Measurements from ENCODE around the gene B4GALT2. TPM values are rescaled to one million over a fixed set of nuclear protein-coding genes. Genes with fewer than 3 reads are reported as not detected.

The B4GALT2 gene
- total RNA-seq, 2 donors from 2014 or later, result 12.8 to 48.6 TPM

DNA sequence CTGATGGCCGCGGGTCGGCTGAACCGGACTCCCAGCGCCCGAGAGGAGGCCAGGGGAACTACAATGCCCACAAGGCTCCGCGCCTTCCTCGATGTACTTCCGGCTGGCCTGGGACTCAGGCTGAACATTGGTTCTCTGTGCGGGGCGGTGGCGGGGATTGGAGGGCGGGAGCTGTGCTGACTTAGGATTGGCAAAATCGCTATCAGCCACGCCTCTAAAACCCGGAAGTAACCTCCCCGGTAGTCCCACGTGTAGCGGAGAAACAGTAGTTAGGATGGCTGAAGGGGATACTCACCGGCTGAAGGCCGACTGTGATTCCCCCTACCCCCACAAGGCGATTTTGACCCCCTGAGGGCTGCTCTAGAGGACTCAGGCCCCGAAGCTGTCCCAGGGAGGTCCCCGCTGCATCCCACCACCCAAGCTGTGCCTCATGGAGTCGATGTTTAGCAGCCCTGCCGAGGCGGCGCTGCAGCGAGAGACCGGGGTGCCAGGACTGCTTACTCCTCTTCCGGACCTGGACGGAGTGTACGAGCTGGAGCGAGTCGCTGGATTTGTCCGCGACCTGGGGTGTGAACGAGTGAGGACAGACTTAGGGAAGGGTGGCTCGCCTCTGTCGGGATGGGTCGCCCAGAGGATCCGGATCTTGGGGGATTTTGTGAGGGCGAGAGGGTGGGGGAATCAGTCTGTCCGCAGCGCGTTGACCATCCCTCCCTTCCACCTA is 9.1 kb upstream of the B4GALT2 start, which contains the start of gene DPH2:
Gene DPH2, plus strand, starts transcription at position 265 of the 721 bp plus-strand sequence. Its CDS starts 166 bp downstream, at position 431.
- no peaks in the 10 kb centered on the region for H3K9me3 Mint-ChIP-seq
- H3K4me3 Mint-ChIP-seq, result peak within 1 kb of the TSS; percentile 94
- peak; percentile 93 to 96 for ATAC-seq
- H3K4me1 Mint-ChIP-seq (ENCODE audit: low read depth in 2 of 2), result peaks cover 29 to 41% of the 10 kb centered on the region in 2 donors
- H3K27me3 Mint-ChIP-seq, result no peaks in the 10 kb centered on the region
- DNase-seq (ENCODE audit: low spot score), result peak; percentile 92
- H3K27ac Mint-ChIP-seq, result peak within 1 kb of the TSS; percentile 45 to 91
- H3K36me3 Mint-ChIP-seq, result no peaks in the 10 kb centered on the region

DNA sequence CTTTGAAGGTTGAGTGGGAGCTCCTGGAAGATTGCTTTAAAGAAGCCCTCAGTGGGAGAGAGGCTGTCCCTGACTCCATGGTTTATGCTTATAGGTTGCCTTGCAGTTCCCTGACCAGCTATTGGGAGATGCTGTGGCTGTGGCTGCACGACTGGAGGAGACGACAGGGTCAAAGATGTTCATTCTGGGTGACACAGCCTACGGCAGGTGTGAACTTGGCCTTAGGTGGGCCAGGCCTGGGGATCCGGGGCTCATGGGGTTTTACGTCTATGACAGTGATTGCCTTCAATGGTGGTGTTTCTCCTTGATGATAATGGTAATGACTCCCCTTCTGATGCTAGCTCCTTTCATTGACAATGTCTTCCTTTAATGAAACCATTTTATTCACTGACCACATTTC is 8.5 kb upstream of the B4GALT2 start:
- H3K9me3 Mint-ChIP-seq, result no peaks in the 10 kb centered on the region
- DNase-seq (ENCODE audit: low spot score) (no peak), ATAC-seq (no peak)
- H3K4me3 Mint-ChIP-seq, result peak overlapping the region; percentile 94
- H3K36me3 Mint-ChIP-seq, result no peaks in the 10 kb centered on the region
- H3K27ac Mint-ChIP-seq, result peak overlapping the region; percentile 45 to 91
- peaks cover 29 to 41% of the 10 kb centered on the region in 2 donors for H3K4me1 Mint-ChIP-seq (ENCODE audit: low read depth in 2 of 2)
- H3K27me3 Mint-ChIP-seq, result no peaks in the 10 kb centered on the region

DNA sequence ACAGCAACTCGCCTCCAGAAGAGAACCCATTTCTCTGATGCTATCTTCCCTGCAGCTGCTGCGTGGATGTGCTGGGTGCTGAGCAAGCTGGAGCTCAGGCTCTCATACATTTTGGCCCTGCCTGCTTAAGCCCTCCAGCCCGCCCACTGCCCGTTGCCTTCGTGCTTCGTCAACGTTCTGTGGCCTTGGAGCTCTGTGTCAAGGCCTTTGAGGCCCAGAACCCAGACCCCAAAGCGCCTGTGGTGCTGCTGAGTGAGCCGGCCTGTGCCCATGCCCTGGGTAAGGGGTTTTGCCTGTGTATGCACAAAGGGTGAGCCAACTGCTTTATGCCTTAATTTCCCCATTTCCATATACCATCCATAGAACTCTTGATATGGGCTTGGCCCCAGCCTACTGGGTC is 8.1 kb upstream of the B4GALT2 start:
- ATAC-seq (no peak), DNase-seq (ENCODE audit: low spot score) (no peak)
- Mint-ChIP-seq H3K36me3 (no peaks in the 10 kb centered on the region), H3K27ac (peak overlapping the region in 1 of 2 donors; percentile 91), H3K4me3 (peak overlapping the region; percentile 94), H3K27me3 (no peaks in the 10 kb centered on the region), H3K4me1 (ENCODE audit: low read depth in 2 of 2) (peaks cover 31 to 45% of the 10 kb centered on the region in 2 donors), H3K9me3 (no peaks in the 10 kb centered on the region)

DNA sequence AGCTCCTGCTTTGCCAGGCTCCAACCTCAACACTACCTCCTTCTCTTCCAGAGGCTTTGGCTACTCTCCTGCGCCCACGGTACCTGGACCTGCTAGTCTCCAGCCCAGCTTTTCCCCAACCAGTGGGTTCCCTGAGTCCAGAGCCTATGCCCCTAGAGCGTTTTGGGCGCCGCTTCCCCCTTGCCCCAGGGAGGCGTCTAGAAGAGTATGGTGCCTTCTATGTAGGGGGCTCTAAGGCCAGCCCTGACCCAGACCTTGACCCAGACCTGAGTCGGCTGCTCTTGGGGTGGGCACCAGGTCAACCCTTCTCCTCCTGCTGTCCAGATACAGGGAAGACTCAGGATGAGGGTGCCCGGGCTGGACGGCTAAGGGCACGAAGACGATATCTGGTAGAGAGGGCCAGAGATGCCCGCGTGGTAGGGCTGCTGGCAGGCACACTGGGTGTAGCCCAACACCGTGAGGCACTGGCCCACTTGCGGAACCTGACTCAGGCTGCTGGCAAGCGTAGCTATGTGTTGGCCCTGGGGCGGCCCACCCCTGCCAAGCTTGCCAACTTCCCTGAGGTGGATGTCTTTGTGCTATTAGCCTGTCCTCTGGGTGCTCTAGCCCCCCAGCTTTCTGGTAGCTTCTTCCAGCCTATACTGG is 7.6 kb upstream of the B4GALT2 start:
- no peaks in the 10 kb centered on the region for H3K27me3 Mint-ChIP-seq
- peak overlapping the region; percentile 94 for H3K4me3 Mint-ChIP-seq
- ATAC-seq (no peak), DNase-seq (ENCODE audit: low spot score) (no peak)
- H3K9me3 Mint-ChIP-seq, result no peaks in the 10 kb centered on the region
- H3K36me3 Mint-ChIP-seq, result peaks cover 1% of the 10 kb centered on the region
- peaks cover 37 to 49% of the 10 kb centered on the region in 2 donors for H3K4me1 Mint-ChIP-seq (ENCODE audit: low read depth in 2 of 2)
- no peak overlapping the region for H3K27ac Mint-ChIP-seq

DNA sequence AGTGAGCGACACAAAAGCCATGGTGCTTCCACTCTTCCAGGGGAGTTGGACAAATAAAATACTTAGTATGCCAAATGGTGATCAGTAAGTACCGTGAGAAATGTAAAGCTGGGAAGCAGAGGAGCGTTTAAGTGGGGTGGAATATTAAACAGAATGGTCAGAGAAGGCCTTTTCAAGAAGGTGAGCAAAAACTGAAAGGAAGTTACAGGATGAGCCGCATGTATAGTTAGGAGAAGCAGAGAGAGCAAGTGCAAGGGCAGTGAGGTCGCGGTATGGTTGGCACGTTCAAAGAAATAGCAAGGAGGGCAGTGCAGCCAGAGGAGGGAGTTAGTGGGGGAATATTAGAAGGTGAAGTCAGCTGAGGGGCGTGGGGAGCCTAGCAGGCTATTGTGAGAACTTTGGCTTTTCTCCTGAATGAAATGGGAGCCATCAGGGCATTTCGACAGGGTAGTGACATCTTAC is 5.0 kb upstream of the B4GALT2 start:
- peak overlapping the region; percentile 88 to 91 for H3K27ac Mint-ChIP-seq
- peaks cover 60 to 65% of the 10 kb centered on the region in 2 donors for H3K4me1 Mint-ChIP-seq (ENCODE audit: low read depth in 2 of 2)
- no peaks in the 10 kb centered on the region for H3K9me3 Mint-ChIP-seq
- peak overlapping the region; percentile 89 for H3K4me3 Mint-ChIP-seq
- no peak for ATAC-seq
- no peak for DNase-seq (ENCODE audit: low spot score)
- H3K36me3 Mint-ChIP-seq, result peaks cover 18% of the 10 kb centered on the region
- no peaks in the 10 kb centered on the region for H3K27me3 Mint-ChIP-seq

DNA sequence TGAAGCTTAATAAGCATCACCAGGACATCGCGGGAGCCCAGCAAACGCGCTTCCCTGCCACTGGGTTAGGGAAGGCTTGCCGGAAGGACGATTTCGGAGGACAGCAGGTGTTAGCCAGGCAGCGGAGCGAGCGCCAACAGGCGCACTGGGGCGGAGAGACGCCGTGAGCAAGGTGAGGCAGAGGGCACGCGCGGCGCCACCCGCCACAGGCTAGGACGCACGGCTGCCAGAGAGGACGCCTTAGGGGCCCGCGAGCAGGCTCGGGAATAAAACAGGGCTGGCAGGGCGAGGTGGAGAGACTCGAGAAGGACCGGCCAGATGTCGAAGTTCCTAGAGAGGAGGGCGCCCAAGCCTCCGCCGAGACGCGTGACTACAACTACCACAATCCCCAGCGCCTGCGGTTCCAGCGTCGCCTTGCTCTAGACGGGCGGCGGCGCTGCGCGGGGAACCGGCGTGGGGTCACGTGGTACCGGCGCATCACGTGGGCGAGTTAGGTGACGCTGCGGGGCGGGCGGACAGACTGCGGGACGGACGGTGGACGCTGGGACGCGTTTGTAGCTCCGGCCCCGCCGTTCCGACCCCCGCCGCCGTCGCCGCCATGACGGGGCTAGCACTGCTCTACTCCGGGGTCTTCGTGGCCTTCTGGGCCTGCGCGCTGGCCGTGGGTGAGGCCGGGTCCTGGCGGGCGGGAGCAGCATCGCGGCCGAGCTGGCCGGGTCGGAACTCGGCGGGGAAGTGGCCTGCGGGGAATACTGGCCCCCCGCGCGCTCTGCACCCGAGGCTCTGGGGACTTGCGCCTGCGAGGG is 4.4 kb upstream of the B4GALT2 start, which contains the start of gene ATP6V0B:
Gene ATP6V0B, plus strand, starts transcription at position 518 of the 806 bp plus-strand sequence. Its CDS starts 81 bp downstream, at position 599.
- peaks cover 18% of the 10 kb centered on the region for H3K36me3 Mint-ChIP-seq
- no peaks in the 10 kb centered on the region for H3K27me3 Mint-ChIP-seq
- DNase-seq (ENCODE audit: low spot score) (peak; percentile 97), ATAC-seq (peak; percentile 85 to 91)
- no peaks in the 10 kb centered on the region for H3K9me3 Mint-ChIP-seq
- peak within 1 kb of the TSS; percentile 88 to 91 for H3K27ac Mint-ChIP-seq
- H3K4me3 Mint-ChIP-seq, result peak within 1 kb of the TSS; percentile 89
- H3K4me1 Mint-ChIP-seq (ENCODE audit: low read depth in 2 of 2), result peaks cover 56 to 60% of the 10 kb centered on the region in 2 donors

DNA sequence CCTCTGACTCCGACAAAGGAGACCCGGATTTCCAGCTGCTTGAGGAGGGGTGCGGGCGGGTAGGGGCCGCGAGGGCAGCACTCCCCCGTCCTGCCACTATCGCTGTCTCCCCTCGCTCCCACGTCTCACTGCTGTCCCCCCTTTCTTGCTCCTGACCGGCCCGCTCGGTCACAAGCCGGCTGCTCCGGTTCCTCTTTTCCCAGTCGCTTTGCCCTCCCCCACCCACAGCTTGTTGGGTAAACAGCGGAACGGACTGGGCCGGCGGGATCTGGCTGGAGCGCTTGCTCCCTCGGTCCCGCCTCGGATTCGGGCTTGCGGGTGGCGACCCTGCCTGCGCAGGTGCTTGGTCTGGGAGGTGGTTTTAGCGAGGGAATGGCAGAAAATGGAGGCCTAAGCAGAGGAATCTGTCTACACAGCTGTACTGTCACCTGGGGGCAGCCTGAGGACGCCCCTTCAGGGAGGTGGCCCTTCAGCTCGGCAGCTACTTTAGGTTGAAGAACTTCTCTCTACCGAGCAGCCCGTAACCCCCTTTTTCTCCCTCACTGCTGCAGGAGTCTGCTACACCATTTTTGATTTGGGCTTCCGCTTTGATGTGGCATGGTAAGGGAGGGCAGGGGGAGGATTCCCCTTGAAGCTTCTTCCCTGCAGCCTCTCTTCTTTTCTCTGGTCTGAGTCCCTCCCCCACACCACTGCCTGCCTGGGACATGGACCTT is 3.6 kb upstream of the B4GALT2 start:
- Mint-ChIP-seq H3K9me3 (no peaks in the 10 kb centered on the region), H3K4me3 (peak overlapping the region; percentile 89), H3K27me3 (no peaks in the 10 kb centered on the region), H3K36me3 (peaks cover 19% of the 10 kb centered on the region), H3K27ac (peak overlapping the region; percentile 30 to 91), H3K4me1 (ENCODE audit: low read depth in 2 of 2) (peaks cover 49 to 57% of the 10 kb centered on the region in 2 donors)
- DNase-seq (ENCODE audit: low spot score) (no peak), ATAC-seq (no peak)

DNA sequence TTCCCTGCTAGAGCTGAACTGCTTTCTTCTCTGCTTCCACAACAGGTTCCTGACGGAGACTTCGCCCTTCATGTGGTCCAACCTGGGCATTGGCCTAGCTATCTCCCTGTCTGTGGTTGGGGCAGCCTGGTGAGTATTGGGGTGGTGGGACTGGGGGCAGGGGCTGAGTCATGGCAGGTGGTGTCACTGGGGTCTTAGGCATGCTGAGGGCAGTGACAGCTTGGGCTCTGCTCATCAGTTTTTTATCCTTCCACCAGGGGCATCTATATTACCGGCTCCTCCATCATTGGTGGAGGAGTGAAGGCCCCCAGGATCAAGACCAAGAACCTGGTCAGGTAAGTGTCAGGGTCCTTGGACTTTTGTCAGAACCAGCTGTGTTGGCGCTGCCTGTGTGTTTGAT is 3.0 kb upstream of the B4GALT2 start:
- H3K4me3 Mint-ChIP-seq, result peak overlapping the region; percentile 89
- H3K9me3 Mint-ChIP-seq, result no peaks in the 10 kb centered on the region
- DNase-seq (ENCODE audit: low spot score) (no peak), ATAC-seq (no peak)
- peak overlapping the region; percentile 30 to 91 for H3K27ac Mint-ChIP-seq
- peaks cover 54% of the 10 kb centered on the region in 2 donors for H3K4me1 Mint-ChIP-seq (ENCODE audit: low read depth in 2 of 2)
- H3K36me3 Mint-ChIP-seq, result peaks cover 24% of the 10 kb centered on the region
- no peaks in the 10 kb centered on the region for H3K27me3 Mint-ChIP-seq

DNA sequence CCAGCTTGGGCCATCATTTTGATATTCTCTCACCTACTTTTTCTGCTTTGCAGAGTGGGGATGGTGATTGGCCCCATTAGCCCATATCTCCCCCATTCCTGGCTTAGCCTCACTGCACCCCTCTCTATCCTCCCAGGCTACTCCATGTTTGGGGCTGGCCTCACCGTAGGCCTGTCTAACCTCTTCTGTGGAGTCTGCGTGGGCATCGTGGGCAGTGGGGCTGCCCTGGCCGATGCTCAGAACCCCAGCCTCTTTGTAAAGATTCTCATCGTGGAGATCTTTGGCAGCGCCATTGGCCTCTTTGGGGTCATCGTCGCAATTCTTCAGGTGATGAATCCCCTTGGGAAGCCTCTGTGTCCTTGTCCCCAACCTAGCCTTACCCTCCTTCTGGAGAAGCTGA is 2.1 kb upstream of the B4GALT2 start:
- H3K4me1 Mint-ChIP-seq (ENCODE audit: low read depth in 2 of 2), result peaks cover 51 to 54% of the 10 kb centered on the region in 2 donors
- peak overlapping the region; percentile 0 to 14 for H3K27ac Mint-ChIP-seq
- H3K27me3 Mint-ChIP-seq, result no peaks in the 10 kb centered on the region
- DNase-seq (ENCODE audit: low spot score) (no peak), ATAC-seq (no peak)
- H3K36me3 Mint-ChIP-seq, result peaks cover 24% of the 10 kb centered on the region
- no peaks in the 10 kb centered on the region for H3K9me3 Mint-ChIP-seq
- H3K4me3 Mint-ChIP-seq, result peak overlapping the region; percentile 89

DNA sequence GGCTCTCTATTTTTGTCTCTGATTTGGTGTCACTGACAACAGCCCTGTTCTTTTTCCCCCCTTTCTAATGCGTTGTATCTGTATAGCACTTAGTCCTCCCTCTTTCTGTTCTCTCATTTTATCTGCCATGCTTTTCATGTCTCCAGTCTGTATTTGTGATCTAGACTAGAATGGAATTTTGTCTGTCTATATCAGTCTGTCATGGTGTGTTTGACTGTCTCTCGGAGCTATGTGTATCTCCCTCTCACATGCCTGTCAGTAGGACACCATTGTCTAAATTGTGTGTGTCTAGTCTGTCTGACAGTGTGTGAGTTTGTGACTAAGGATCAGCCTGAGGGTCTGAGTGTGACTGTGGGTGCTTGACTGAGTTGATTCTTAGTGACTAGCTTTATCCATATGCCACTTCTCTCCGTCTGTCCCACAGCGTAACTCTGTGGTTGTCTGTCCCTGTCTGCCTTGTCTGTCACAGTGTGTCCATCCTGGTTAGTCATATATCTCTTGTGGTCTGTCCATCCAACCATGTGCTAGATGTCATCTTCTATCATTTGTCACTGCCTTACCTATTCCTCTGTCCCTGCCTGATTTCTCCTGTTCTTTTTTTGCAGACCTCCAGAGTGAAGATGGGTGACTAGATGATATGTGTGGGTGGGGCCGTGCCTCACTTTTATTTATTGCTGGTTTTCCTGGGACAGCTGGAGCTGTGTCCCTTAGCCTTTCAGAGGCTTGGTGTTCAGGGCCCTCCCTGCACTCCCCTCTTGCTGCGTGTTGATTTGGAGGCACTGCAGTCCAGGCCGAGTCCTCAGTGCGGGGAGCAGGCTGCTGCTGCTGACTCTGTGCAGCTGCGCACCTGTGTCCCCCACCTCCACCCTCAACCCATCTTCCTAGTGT is 1.4 kb upstream of the B4GALT2 start:
- Mint-ChIP-seq H3K9me3 (no peaks in the 10 kb centered on the region), H3K36me3 (peaks cover 24% of the 10 kb centered on the region), H3K4me1 (ENCODE audit: low read depth in 2 of 2) (peaks cover 52 to 54% of the 10 kb centered on the region in 2 donors), H3K4me3 (peak overlapping the region; percentile 89), H3K27ac (peak overlapping the region in 1 of 2 donors; percentile 14), H3K27me3 (no peaks in the 10 kb centered on the region)
- DNase-seq (ENCODE audit: low spot score) (no peak), ATAC-seq (no peak)

DNA sequence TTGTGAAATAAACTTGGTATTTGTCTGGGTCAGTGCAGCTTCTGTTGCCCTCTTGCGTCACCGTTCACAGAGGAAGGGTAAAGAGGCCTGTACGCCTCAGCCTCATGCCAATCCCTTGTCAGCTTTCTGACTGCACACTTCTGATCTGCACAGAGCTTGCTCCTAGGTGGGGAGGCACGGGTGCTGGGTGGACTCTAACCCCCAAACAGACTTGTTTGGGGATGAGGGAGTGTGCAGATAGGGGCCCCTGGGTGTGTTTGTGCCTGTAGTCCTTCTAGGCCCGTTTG is 803 bp upstream of the B4GALT2 start:
- peak overlapping the region; percentile 89 for H3K4me3 Mint-ChIP-seq

DNA sequence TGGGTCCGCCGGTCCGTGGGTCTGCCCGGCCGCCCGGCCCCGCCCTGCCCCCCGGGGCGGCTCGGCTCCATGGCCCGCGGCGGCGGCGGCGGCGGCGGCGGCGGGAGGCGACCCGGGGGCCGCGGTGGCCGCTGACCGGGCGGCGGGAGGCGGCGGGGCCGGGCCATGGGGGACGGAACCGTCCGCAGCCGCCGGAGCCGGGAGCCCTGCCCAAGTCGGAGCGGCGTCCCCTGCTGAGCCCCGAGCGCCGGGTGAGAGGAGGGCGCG is 184 bp downstream of the B4GALT2 start:
- DNase-seq (ENCODE audit: low spot score), result no peak
- no peaks in the 10 kb centered on the region for H3K9me3 Mint-ChIP-seq
- peaks cover 42% of the 10 kb centered on the region in 2 donors for H3K4me1 Mint-ChIP-seq (ENCODE audit: low read depth in 2 of 2)
- no peak overlapping the region for H3K4me3 Mint-ChIP-seq
- H3K36me3 Mint-ChIP-seq, result peaks cover 24% of the 10 kb centered on the region
- no peak overlapping the region for H3K27ac Mint-ChIP-seq
- no peak for ATAC-seq
- no peaks in the 10 kb centered on the region for H3K27me3 Mint-ChIP-seq

More for the DNA sequence above, 803 bp upstream of the B4GALT2 start:
- H3K27ac Mint-ChIP-seq, result no peak overlapping the region
- no peaks in the 10 kb centered on the region for H3K27me3 Mint-ChIP-seq
- DNase-seq (ENCODE audit: low spot score) (no peak), ATAC-seq (no peak)
- H3K36me3 Mint-ChIP-seq, result peaks cover 24% of the 10 kb centered on the region
- H3K4me1 Mint-ChIP-seq (ENCODE audit: low read depth in 2 of 2), result peaks cover 51 to 52% of the 10 kb centered on the region in 2 donors
- no peaks in the 10 kb centered on the region for H3K9me3 Mint-ChIP-seq
